Measurements from ENCODE around the gene GPANK1. TPM values are rescaled to one million over a fixed set of nuclear protein-coding genes. Genes with fewer than 3 reads are reported as not detected.

GPANK1 gene
- total RNA-seq, 1 experiment from 2014 or later = 26.8 TPM

- TF ChIP-seq, protein P1, sequence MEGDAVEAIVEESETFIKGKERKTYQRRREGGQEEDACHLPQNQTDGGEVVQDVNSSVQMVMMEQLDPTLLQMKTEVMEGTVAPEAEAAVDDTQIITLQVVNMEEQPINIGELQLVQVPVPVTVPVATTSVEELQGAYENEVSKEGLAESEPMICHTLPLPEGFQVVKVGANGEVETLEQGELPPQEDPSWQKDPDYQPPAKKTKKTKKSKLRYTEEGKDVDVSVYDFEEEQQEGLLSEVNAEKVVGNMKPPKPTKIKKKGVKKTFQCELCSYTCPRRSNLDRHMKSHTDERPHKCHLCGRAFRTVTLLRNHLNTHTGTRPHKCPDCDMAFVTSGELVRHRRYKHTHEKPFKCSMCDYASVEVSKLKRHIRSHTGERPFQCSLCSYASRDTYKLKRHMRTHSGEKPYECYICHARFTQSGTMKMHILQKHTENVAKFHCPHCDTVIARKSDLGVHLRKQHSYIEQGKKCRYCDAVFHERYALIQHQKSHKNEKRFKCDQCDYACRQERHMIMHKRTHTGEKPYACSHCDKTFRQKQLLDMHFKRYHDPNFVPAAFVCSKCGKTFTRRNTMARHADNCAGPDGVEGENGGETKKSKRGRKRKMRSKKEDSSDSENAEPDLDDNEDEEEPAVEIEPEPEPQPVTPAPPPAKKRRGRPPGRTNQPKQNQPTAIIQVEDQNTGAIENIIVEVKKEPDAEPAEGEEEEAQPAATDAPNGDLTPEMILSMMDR (conservative IDR thresholded peaks at IDR 0.05) = no peak
- Histone ChIP-seq H4K91ac (ENCODE audit: insufficient read length, low read depth, low read length) (no peak overlapping the region), H2BK20ac (ENCODE audit: low read depth, low read length, poor library complexity, severe bottlenecking) (no peak overlapping the region), H3K79me2 (ENCODE audit: insufficient read depth, low read length) (peaks cover 4% of the 10 kb centered on the region; the same call in 1 of the 2 replicates), H2BK12ac (ENCODE audit: insufficient read length, low read depth, low read length) (no peak overlapping the region), H3K79me1 (ENCODE audit: insufficient read depth, low read depth, low read length, poor library complexity, severe bottlenecking) (peaks cover 9% of the 10 kb centered on the region), H3K9me3 (ENCODE audit: control insufficient read depth, low read depth, low read length) (no peaks in the 10 kb centered on the region), H3K18ac (ENCODE audit: insufficient read length, low read depth, low read length) (no peak overlapping the region), H4K5ac (ENCODE audit: insufficient read length, low read depth, low read length) (no peak overlapping the region), H3K4me2 (ENCODE audit: insufficient read depth, insufficient read length, low read length) (no peak overlapping the region), H3K23ac (ENCODE audit: insufficient read length, low read depth, low read length) (no peak overlapping the region), H2BK15ac (ENCODE audit: low read depth, low read length) (no peak overlapping the region), H3K14ac (ENCODE audit: insufficient read depth, low read length) (no peak overlapping the region), H3K27ac (ENCODE audit: insufficient read length, low read depth, low read length) (no peak overlapping the region), H3K4me1 (ENCODE audit: insufficient read depth, low read length) (no peaks in the 10 kb centered on the region), H3K23me2 (ENCODE audit: insufficient read length, low read depth, low read length, poor library complexity, severe bottlenecking) (peaks cover 11% of the 10 kb centered on the region), H3K4ac (ENCODE audit: low read depth, low read length) (no peak overlapping the region), H4K20me1 (ENCODE audit: control insufficient read depth, insufficient read depth, insufficient read length) (no peaks in the 10 kb centered on the region), H3T11ph (ENCODE audit: low read length) (no peak overlapping the region), H2BK5ac (ENCODE audit: insufficient read length, low read length) (no peak overlapping the region), H3K27me3 (ENCODE audit: insufficient read depth, low read length) (no peaks in the 10 kb centered on the region), H3K56ac (ENCODE audit: insufficient read length, low read depth, low read length) (no peak overlapping the region), H2BK120ac (ENCODE audit: low read depth, low read length, poor library complexity, severe bottlenecking) (no peak overlapping the region), H2AFZ (ENCODE audit: low read length) (no peak overlapping the region), H4K8ac (replicated peaks; ENCODE audit: insufficient read length, low read depth, low read length) (no peak overlapping the region), H3K9ac (ENCODE audit: extremely low read depth, insufficient read length, low read length) (no peak overlapping the region), H2AK5ac (ENCODE audit: insufficient read length, low read length) (no peak overlapping the region)
- no peak for DNase-seq
- H3K4me3 Mint-ChIP-seq = peak overlapping the region in 1 of 2 experiments; percentile 36; a peak in 2 of 5 replicates
- no CpG with 5 or more reads among the region's 6 CpGs for WGBS (ENCODE audit: extremely low coverage, insufficient read length, low lambda C conversion rate)
- no peaks in the 10 kb centered on the region for H3K9me3 Mint-ChIP-seq
- peaks cover 19 to 29% of the 10 kb centered on the region in 2 experiments for H3K4me1 Mint-ChIP-seq
- H3K36me3 Mint-ChIP-seq (ENCODE audit: insufficient read depth in 1 of 3, low read depth in 3 of 3) = peaks cover 7 to 29% (median 24%) of the 10 kb centered on the region in 3 experiments; a peak in 6 of 7 replicates
- no peak overlapping the region; a peak in 2 of 7 replicates for H3K27ac Mint-ChIP-seq
- no peaks in the 10 kb centered on the region; the same call in 1 of the 2 replicates for H3K27me3 Mint-ChIP-seq (ENCODE audit: low read depth)
Measured at GRCh38 chr6:31657406-31658157, 7.2 kb downstream of the GPANK1 start.
